Smooth muscle cell (in vitro differentiated cells): ENCODE results near the gene OVOL1. TPM values are rescaled to one million over a fixed set of nuclear protein-coding genes. Genes with fewer than 3 reads are reported as not detected.
A peak's percentile ranks its signal among the peaks of the same experiment; 100 is the strongest.

Experiments
- DNase-seq: peaks from one replicate; lab custom pipeline; 2025; ENCODE audit not compliant: unreplicated experiment; lab: John Stamatoyannopoulos, UW
- H2AFZ ChIP-seq: fragments of 200-600 bp; sonication (generic); 2 replicates; pipeline ENCODE4 v1.6.0; 2016; ENCODE audit warnings: antibody characterized with exemption, low read depth, mild to moderate bottlenecking
- H3F3A ChIP-seq: fragments of 200-600 bp; sonication (generic); 2 replicates; pipeline ENCODE4 v1.6.0; 2017; ENCODE audit warnings: antibody characterized with exemption, low read depth
- H3K27ac ChIP-seq: fragments of 200-600 bp; sonication (generic); 2 replicates; pipeline ENCODE4 v1.5.1; 2016; ENCODE audit warnings: low read depth, mild to moderate bottlenecking
- H3K27me3 ChIP-seq: fragments of 200-600 bp; sonication (generic); 2 replicates; pipeline ENCODE4 v1.6.1; 2016; ENCODE audit warnings: low read depth, mild to moderate bottlenecking
- H3K36me3 ChIP-seq: fragments of 200-600 bp; sonication (generic); 2 replicates; pipeline ENCODE4 v1.5.1; 2016; ENCODE audit warnings: low read depth
- H3K4me1 ChIP-seq: fragments of 200-600 bp; sonication (generic); 2 replicates; pipeline ENCODE4 v1.5.1; 2016; ENCODE audit warnings: low read depth
- H3K4me2 ChIP-seq: fragments of 200-600 bp; sonication (generic); 2 replicates; pipeline ENCODE4 v1.6.0; 2016; ENCODE audit warnings: mild to moderate bottlenecking
- H3K4me3 ChIP-seq: fragments of 200-600 bp; sonication (generic); 2 replicates; pipeline ENCODE4 v1.5.1; 2016; ENCODE audit warnings: mild to moderate bottlenecking
- H3K79me2 ChIP-seq: fragments of 200-600 bp; sonication (generic); 2 replicates; pipeline ENCODE4 v1.6.0; 2016; ENCODE audit warnings: low read depth, mild to moderate bottlenecking
- H3K9ac ChIP-seq: fragments of 200-600 bp; sonication (generic); 2 replicates; pipeline ENCODE4 v1.6.0; 2016; ENCODE audit warnings: low read depth
- H3K9me3 ChIP-seq: fragments of 200-600 bp; sonication (generic); replicated peaks from 2 replicates; pipeline ENCODE4 v1.5.1; 2016; ENCODE audit warnings: low read depth
- H4K20me1 ChIP-seq: fragments of 200-600 bp; sonication (generic); 2 replicates; pipeline ENCODE4 v1.6.0; 2016; ENCODE audit warnings: low read depth
- WGBS: methylation state at CpG from one replicate; pipeline ENCODE4 v1.1.7; 2016; ENCODE audit warnings: low lambda C conversion rate; 5-methylcytosine and 5-hydroxymethylcytosine counted together
- polyA plus RNA-seq: library from polyadenylated mRNA; unstranded; fragments of >200 nt; fragmentation: Nextera tagmentation; extraction: Ambion mirVana; gene quantifications from 2 replicates; pipeline ENCODE4 v1.2.1, GENCODE V29; 2016
- total RNA-seq: library from RNA; depleted of rRNA; stranded (reverse); fragments of >200 nt; gene quantifications from 2 replicates; pipeline ENCODE4 v1.2.3, GENCODE V29; 2014
- TF ChIP-seq, protein P1 (sequence below): fragments of 200-600 bp; sonication (generic); IDR thresholded peaks from 2 replicates; pipeline ENCODE4 v1.5.1; 2017; ENCODE audit warnings: borderline replicate concordance, mild to moderate bottlenecking, antibody characterized with exemption; ENCODE audit not compliant: insufficient read depth, poor library complexity, severe bottlenecking

The OVOL1 gene
- total and polyA plus RNA-seq, 2 experiments from 2014 or later, result 3.1 to 7.8 TPM

DNA sequence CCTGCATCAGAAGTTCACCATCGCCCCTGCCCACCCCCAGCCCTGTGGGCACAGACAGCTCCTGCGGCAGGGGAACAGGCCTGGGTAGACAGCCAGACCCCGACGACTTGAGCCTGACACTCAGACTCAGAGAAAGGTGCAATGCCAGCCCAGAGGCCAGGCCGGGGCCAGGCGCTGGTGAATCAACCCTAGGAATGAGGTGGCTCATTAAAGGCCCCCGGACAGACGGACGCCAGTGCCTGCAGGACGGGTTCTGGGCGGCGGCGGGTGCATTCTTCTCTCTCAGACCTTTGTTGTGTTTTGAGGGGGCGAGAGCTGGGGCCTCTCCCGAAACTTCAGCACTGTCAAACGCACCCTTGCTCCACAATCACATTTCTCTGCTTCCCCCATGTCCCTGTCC, 5.6 kb downstream of the OVOL1 start:
- Histone ChIP-seq H3K4me1 (peaks cover 13% of the 10 kb centered on the region), H3K4me3 (no peak overlapping the region), H3K9me3 (no peaks in the 10 kb centered on the region), H3K36me3 (no peaks in the 10 kb centered on the region), H3K27me3 (peaks cover 20% of the 10 kb centered on the region), H2AFZ (no peak overlapping the region), H4K20me1 (peaks cover 3% of the 10 kb centered on the region), H3K79me2 (peaks cover 4% of the 10 kb centered on the region), H3K4me2 (peak overlapping the region; percentile 0), H3F3A (no peaks in the 10 kb centered on the region), H3K9ac (no peak overlapping the region), H3K27ac (peak overlapping the region; percentile 52)
- DNase-seq, result no peak
- WGBS, result 67% methylated on average over 15 of the region's 16 CpGs
- TF ChIP-seq, protein P1, sequence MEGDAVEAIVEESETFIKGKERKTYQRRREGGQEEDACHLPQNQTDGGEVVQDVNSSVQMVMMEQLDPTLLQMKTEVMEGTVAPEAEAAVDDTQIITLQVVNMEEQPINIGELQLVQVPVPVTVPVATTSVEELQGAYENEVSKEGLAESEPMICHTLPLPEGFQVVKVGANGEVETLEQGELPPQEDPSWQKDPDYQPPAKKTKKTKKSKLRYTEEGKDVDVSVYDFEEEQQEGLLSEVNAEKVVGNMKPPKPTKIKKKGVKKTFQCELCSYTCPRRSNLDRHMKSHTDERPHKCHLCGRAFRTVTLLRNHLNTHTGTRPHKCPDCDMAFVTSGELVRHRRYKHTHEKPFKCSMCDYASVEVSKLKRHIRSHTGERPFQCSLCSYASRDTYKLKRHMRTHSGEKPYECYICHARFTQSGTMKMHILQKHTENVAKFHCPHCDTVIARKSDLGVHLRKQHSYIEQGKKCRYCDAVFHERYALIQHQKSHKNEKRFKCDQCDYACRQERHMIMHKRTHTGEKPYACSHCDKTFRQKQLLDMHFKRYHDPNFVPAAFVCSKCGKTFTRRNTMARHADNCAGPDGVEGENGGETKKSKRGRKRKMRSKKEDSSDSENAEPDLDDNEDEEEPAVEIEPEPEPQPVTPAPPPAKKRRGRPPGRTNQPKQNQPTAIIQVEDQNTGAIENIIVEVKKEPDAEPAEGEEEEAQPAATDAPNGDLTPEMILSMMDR, result no peak

- TF ChIP-seq, protein P1, result no peak
- 69% methylated on average over 16 of the region's 16 CpGs for WGBS
- H3K4me1 ChIP-seq, result peaks cover 10% of the 10 kb centered on the region
- no peak overlapping the region for H3K4me2 ChIP-seq
- H2AFZ ChIP-seq, result no peak overlapping the region
- H3F3A ChIP-seq, result no peaks in the 10 kb centered on the region
- no peaks in the 10 kb centered on the region for H3K9me3 ChIP-seq
- DNase-seq, result no peak
- peaks cover 13% of the 10 kb centered on the region for H3K27me3 ChIP-seq
- H4K20me1 ChIP-seq, result peaks cover 3% of the 10 kb centered on the region
- H3K9ac ChIP-seq, result no peak overlapping the region
- no peaks in the 10 kb centered on the region for H3K36me3 ChIP-seq
- H3K27ac ChIP-seq, result peak overlapping the region; percentile 52
- peaks cover 4% of the 10 kb centered on the region for H3K79me2 ChIP-seq
- H3K4me3 ChIP-seq, result no peak overlapping the region
Measured at GRCh38 chr11:65793144-65793581, 6.3 kb downstream of the OVOL1 start.

DNA sequence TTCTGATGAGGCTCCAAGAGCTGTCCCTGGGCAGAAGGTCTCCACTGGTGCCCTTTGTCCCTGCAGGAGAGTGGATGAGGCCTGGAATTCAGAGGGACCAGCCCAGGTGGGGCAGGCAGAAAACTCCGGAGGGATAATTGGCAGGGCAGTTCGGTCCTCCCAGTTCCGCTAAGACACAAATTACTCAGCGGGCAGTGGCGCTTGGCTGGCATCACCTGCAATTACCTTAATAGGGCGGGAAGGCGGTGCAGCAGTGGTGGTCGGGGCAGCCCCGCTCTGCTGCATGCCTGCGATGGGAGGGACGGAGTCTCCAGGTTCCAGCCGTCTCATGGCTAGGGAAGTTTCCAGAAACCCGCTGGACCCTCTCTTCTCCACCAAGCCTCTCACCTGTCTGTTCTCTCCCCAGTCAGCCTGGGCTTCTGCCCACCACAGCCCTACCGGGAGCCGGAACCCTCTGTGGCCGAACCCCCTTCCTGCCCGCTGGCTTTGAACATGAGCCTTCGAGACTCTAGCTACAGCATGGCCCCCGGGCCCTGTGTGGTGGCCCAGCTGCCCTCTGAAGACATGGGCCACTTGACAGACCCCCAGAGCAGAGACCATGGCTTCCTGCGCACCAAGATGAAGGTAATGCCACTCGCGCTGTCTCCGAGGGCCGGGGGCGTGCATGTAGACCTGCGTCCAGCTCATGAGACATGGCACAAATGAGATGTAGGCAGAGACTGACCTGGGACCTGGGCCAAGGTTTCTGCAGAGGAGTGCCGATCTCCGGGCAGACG, 7.0 kb downstream of the OVOL1 start:
- no peak overlapping the region for H2AFZ ChIP-seq
- H3K27ac ChIP-seq, result no peak overlapping the region
- H3K4me2 ChIP-seq, result no peak overlapping the region
- no peaks in the 10 kb centered on the region for H3K9me3 ChIP-seq
- H3K4me1 ChIP-seq, result peaks cover 10% of the 10 kb centered on the region
- H3F3A ChIP-seq, result no peaks in the 10 kb centered on the region
- H3K79me2 ChIP-seq, result no peaks in the 10 kb centered on the region
- WGBS, result 94% methylated on average over 27 of the region's 29 CpGs
- no peak overlapping the region for H3K9ac ChIP-seq
- H3K4me3 ChIP-seq, result no peak overlapping the region
- H3K27me3 ChIP-seq, result peaks cover 6% of the 10 kb centered on the region
- DNase-seq, result no peak
- no peaks in the 10 kb centered on the region for H3K36me3 ChIP-seq
- H4K20me1 ChIP-seq, result peaks cover 3% of the 10 kb centered on the region
- TF ChIP-seq, protein P1, result no peak
